Choroid plexus epithelial cell (primary cell): ENCODE data around the gene LAMA3.

Experiments used
- DNase-seq: peaks from one replicate; pipeline ENCODE4 v3.0.0-alpha.2; 2010; ENCODE audit warnings: low read depth
- H3K4me3 ChIP-seq: 2 replicates; pipeline ENCODE4 v1.5.1; 2011; ENCODE audit warnings: low read depth, mild to moderate bottlenecking, control low read depth, low read length, moderate library complexity
- TF ChIP-seq, protein P1 (sequence below): conservative IDR thresholded peaks from 2 replicates; pipeline ENCODE4 v1.5.1; 2011; ENCODE audit warnings: low read depth, mild to moderate bottlenecking, control low read depth, inconsistent platforms, low read length, moderate library complexity

Gene LAMA3

GRCh38 chr18:23845988-23846630 lies 156.9 kb downstream of the LAMA3 start:
- no peak for DNase-seq
- no peak overlapping the region for H3K4me3 ChIP-seq
- TF ChIP-seq, protein P1, sequence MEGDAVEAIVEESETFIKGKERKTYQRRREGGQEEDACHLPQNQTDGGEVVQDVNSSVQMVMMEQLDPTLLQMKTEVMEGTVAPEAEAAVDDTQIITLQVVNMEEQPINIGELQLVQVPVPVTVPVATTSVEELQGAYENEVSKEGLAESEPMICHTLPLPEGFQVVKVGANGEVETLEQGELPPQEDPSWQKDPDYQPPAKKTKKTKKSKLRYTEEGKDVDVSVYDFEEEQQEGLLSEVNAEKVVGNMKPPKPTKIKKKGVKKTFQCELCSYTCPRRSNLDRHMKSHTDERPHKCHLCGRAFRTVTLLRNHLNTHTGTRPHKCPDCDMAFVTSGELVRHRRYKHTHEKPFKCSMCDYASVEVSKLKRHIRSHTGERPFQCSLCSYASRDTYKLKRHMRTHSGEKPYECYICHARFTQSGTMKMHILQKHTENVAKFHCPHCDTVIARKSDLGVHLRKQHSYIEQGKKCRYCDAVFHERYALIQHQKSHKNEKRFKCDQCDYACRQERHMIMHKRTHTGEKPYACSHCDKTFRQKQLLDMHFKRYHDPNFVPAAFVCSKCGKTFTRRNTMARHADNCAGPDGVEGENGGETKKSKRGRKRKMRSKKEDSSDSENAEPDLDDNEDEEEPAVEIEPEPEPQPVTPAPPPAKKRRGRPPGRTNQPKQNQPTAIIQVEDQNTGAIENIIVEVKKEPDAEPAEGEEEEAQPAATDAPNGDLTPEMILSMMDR = no peak

DNA sequence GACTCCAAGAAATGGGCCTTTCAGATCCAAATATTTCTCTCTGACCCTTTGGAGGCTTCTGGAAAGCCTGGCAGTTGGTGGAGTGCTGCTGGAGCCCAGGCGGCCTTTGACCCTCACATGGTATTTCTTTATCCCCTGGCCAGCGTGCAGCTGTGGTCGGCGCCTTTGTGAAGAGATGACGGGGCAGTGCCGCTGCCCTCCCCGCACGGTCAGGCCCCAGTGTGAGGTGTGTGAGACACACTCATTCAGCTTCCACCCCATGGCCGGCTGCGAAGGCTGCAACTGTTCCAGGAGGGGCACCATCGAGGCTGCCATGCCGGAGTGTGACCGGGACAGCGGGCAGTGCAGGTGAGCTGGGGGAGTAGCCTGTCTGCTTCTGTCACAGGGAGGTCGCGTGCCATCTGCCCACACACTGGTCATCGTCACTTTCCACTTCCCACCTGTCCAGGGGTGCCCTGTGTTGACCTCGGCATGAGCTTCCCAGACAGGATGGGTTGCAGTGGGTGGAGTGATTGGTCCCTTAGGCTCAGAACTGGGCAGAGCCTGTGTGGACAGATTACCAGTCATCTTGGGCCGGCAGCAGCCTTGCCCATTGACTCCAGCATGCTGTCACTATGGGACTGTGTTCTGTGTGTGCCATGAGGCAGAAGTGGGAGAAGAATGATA lies 158.2 kb downstream of the LAMA3 start:
- H3K4me3 ChIP-seq = no peak overlapping the region
- TF ChIP-seq, protein P1 = no peak
- DNase-seq = no peak

DNA sequence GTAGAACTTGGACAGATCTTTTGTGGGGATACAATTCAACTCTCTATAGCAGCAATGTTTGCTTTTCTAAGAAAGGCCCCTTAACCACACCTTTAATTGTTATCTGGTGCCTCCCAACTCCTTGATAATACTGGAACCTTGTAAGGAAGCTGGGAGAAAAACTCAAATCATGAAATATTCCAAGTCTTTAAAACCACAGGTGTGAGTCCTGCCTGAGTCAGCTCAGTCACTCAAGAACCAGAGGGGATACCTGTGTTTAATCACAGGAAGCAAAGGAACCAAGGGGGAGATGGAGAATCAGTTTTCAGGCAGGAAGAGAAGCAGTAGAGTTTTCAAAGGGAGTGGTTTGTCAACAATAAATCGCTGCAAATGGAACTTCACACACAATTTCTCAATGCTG lies 159.9 kb downstream of the LAMA3 start:
- TF ChIP-seq, protein P1 = no peak
- no peak overlapping the region for H3K4me3 ChIP-seq
- DNase-seq = no peak

DNA sequence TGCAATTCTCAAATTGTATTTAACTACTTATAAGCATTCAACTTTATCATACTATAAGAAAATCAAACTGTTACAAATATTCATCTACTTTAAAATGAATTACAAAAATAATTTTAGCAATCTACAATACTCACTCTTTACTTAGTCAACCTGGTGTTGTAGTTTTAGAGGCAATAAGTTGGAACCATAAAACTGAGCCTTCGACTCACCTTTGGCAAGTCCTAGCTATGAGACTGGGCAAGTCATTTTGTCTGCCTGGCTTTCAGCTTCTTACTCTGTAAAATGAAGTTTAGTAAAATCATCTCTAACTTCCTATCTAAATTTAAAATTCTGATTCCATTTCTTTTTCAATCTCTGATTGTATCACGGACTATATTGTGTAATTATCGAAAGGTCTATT lies 161.0 kb downstream of the LAMA3 start:
- H3K4me3 ChIP-seq = no peak overlapping the region
- no peak for DNase-seq
- TF ChIP-seq, protein P1 = no peak

GRCh38 chr18:23851470-23852002 lies 162.3 kb downstream of the LAMA3 start:
- TF ChIP-seq, protein P1 = no peak
- no peak for DNase-seq

GRCh38 chr18:23852236-23853045 lies 163.2 kb downstream of the LAMA3 start:
- TF ChIP-seq, protein P1 = no peak
- no peak overlapping the region for H3K4me3 ChIP-seq
- no peak for DNase-seq

More at GRCh38 chr18:23851470-23852002, 162.3 kb downstream of the LAMA3 start:
- no peak overlapping the region for H3K4me3 ChIP-seq
